ENCODE results near the gene ELMOD3.
A peak's percentile ranks its signal among the peaks of the same experiment; 100 is the strongest.

Gene ELMOD3

GRCh38 chr2:85422072-85422457 lies 67.5 kb downstream of the ELMOD3 start:
- no peak for DNase-seq (ENCODE audit: low read depth in 1 of 2, low spot score in 1 of 2)

- no peak for DNase-seq (ENCODE audit: low read depth in 1 of 2, low spot score in 1 of 2)
Measured at GRCh38 chr2:85423525-85423924, 69.0 kb downstream of the ELMOD3 start.

GRCh38 chr2:85425588-85425987 lies 71.0 kb downstream of the ELMOD3 start:
- DNase-seq (ENCODE audit: low read depth in 1 of 2, low spot score in 1 of 2) = no peak

- DNase-seq (ENCODE audit: low read depth in 1 of 2, low spot score in 1 of 2) = no peak
Measured at GRCh38 chr2:85427300-85427835, 72.8 kb downstream of the ELMOD3 start.

GRCh38 chr2:85428343-85428881 lies 73.8 kb downstream of the ELMOD3 start:
- DNase-seq (ENCODE audit: low read depth in 1 of 2, low spot score in 1 of 2) = no peak

GRCh38 chr2:85429213-85429923 lies 74.8 kb downstream of the ELMOD3 start:
- no peak for DNase-seq (ENCODE audit: low read depth in 1 of 2, low spot score in 1 of 2)

GRCh38 chr2:85429924-85430289 lies 75.3 kb downstream of the ELMOD3 start:
- DNase-seq (ENCODE audit: low read depth in 1 of 2, low spot score in 1 of 2) = no peak

- DNase-seq (ENCODE audit: low read depth in 1 of 2, low spot score in 1 of 2) = no peak
Measured at GRCh38 chr2:85430752-85431569, 76.4 kb downstream of the ELMOD3 start.

GRCh38 chr2:85431570-85432205 lies 77.1 kb downstream of the ELMOD3 start:
- DNase-seq (ENCODE audit: low read depth in 1 of 2, low spot score in 1 of 2) = no peak

GRCh38 chr2:85433511-85434089 lies 79.0 kb downstream of the ELMOD3 start:
- DNase-seq (ENCODE audit: low read depth in 1 of 2, low spot score in 1 of 2) = no peak

- no peak for DNase-seq (ENCODE audit: low read depth in 1 of 2, low spot score in 1 of 2)
Measured at GRCh38 chr2:85434696-85435095, 80.1 kb downstream of the ELMOD3 start.

- no peak for DNase-seq (ENCODE audit: low read depth in 1 of 2, low spot score in 1 of 2)
Measured at GRCh38 chr2:85435220-85435958, 80.8 kb downstream of the ELMOD3 start.

- no peak for DNase-seq (ENCODE audit: low read depth in 1 of 2, low spot score in 1 of 2)
Measured at GRCh38 chr2:85435981-85436835, 81.6 kb downstream of the ELMOD3 start.

GRCh38 chr2:85436836-85437487 lies 82.4 kb downstream of the ELMOD3 start:
- DNase-seq (ENCODE audit: low read depth in 1 of 2, low spot score in 1 of 2) = no peak

GRCh38 chr2:85437488-85438200 lies 83.1 kb downstream of the ELMOD3 start:
- DNase-seq (ENCODE audit: low read depth in 1 of 2, low spot score in 1 of 2) = peak; percentile 51 to 62

GRCh38 chr2:85438201-85439024 lies 83.8 kb downstream of the ELMOD3 start:
- no peak for DNase-seq (ENCODE audit: low read depth in 1 of 2, low spot score in 1 of 2)

GRCh38 chr2:85439025-85439472 lies 84.5 kb downstream of the ELMOD3 start:
- DNase-seq (ENCODE audit: low read depth in 1 of 2, low spot score in 1 of 2) = no peak

Data from stimulated activated CD4-positive, alpha-beta T cell treated with anti-CD3 and anti-CD28 coated beads, Interleukin-15, amount 100 ng/mL, for 1 hour (primary cell).